Measurements from ENCODE around the gene GRID1.

- TF ChIP-seq CTCF (optimal IDR thresholded peaks at IDR 0.05 in 1 of 3, IDR thresholded peaks at IDR 0.05 in 1 of 3, conservative IDR thresholded peaks at IDR 0.05 in 1 of 3; ENCODE audit: extremely low read depth in 1 of 3, insufficient read depth in 2 of 3, low read length in 3 of 3) (no peak), EZH2 (IDR thresholded peaks at IDR 0.05; ENCODE audit: low read length) (no peak)
Observed at GRCh38 chr10:85784792-85785191, 581.8 kb downstream of the GRID1 start.
